Measurements from ENCODE around the gene ZP2.
A peak's percentile ranks its signal among the peaks of the same experiment; 100 is the strongest.

The ZP2 gene

GRCh38 chr16:21166561-21166961 is 44.8 kb downstream of the ZP2 start:
- TF ChIP-seq MAX (IDR thresholded peaks at IDR 0.05) (no peak), EP300 (IDR thresholded peaks at IDR 0.05; ENCODE audit: borderline replicate concordance) (no peak), REST (IDR thresholded peaks at IDR 0.05; ENCODE audit: low read depth) (peak; percentile 83), EGR1 (IDR thresholded peaks at IDR 0.05) (no peak)

GRCh38 chr16:21164521-21165168 is 46.7 kb downstream of the ZP2 start:
- TF ChIP-seq CREB1 (IDR thresholded peaks at IDR 0.05; ENCODE audit: low read depth) (no peak), TCF12 (IDR thresholded peaks at IDR 0.05; ENCODE audit: low read depth) (no peak), EGR1 (IDR thresholded peaks at IDR 0.05) (no peak), TEAD4 (IDR thresholded peaks at IDR 0.05) (no peak), TAF1 (IDR thresholded peaks at IDR 0.05; ENCODE audit: low read depth) (no peak), RAD21 (IDR thresholded peaks at IDR 0.05; ENCODE audit: low read depth) (no peak), EP300 (IDR thresholded peaks at IDR 0.05; ENCODE audit: borderline replicate concordance) (no peak), MAX (IDR thresholded peaks at IDR 0.05) (no peak), NFIC (IDR thresholded peaks at IDR 0.05) (no peak), ZBTB7A (IDR thresholded peaks at IDR 0.05; ENCODE audit: low read depth) (no peak), REST (IDR thresholded peaks at IDR 0.05; ENCODE audit: low read depth) (no peak), USF1 (IDR thresholded peaks at IDR 0.05) (no peak), FOXM1 (IDR thresholded peaks at IDR 0.05; ENCODE audit: borderline replicate concordance, low read depth) (no peak), CEBPB (IDR thresholded peaks at IDR 0.05) (no peak), YY1 (IDR thresholded peaks at IDR 0.05; ENCODE audit: low read depth) (no peak)

GRCh38 chr16:21163576-21163975 is 47.8 kb downstream of the ZP2 start:
- TF ChIP-seq ZBTB7A (IDR thresholded peaks at IDR 0.05; ENCODE audit: low read depth) (no peak), TEAD4 (IDR thresholded peaks at IDR 0.05) (no peak), RAD21 (IDR thresholded peaks at IDR 0.05; ENCODE audit: low read depth) (no peak), CEBPB (IDR thresholded peaks at IDR 0.05) (no peak), TCF12 (IDR thresholded peaks at IDR 0.05; ENCODE audit: low read depth) (no peak), EGR1 (IDR thresholded peaks at IDR 0.05) (no peak), USF1 (IDR thresholded peaks at IDR 0.05) (no peak), EP300 (IDR thresholded peaks at IDR 0.05; ENCODE audit: borderline replicate concordance) (no peak)

- no peak for TF ChIP-seq EP300 (IDR thresholded peaks at IDR 0.05; ENCODE audit: borderline replicate concordance)
- no peak for TF ChIP-seq EGR1 (IDR thresholded peaks at IDR 0.05)
- TF ChIP-seq RAD21 (IDR thresholded peaks at IDR 0.05; ENCODE audit: low read depth): no peak
- TF ChIP-seq FOXM1 (IDR thresholded peaks at IDR 0.05; ENCODE audit: borderline replicate concordance, low read depth): no peak
- no peak for TF ChIP-seq YY1 (IDR thresholded peaks at IDR 0.05; ENCODE audit: low read depth)
- TF ChIP-seq USF1 (IDR thresholded peaks at IDR 0.05): no peak
- TF ChIP-seq MAX (IDR thresholded peaks at IDR 0.05): no peak
- no peak for TF ChIP-seq REST (IDR thresholded peaks at IDR 0.05; ENCODE audit: low read depth)
- no peak for TF ChIP-seq ZBTB7A (IDR thresholded peaks at IDR 0.05; ENCODE audit: low read depth)
- TF ChIP-seq CREB1 (IDR thresholded peaks at IDR 0.05; ENCODE audit: low read depth): no peak
- no peak for TF ChIP-seq TCF12 (IDR thresholded peaks at IDR 0.05; ENCODE audit: low read depth)
- TF ChIP-seq CEBPB (IDR thresholded peaks at IDR 0.05): no peak
- no peak for TF ChIP-seq TAF1 (IDR thresholded peaks at IDR 0.05; ENCODE audit: low read depth)
- TF ChIP-seq NFIC (IDR thresholded peaks at IDR 0.05): no peak
- TF ChIP-seq TEAD4 (IDR thresholded peaks at IDR 0.05): no peak
These were observed 48.7 kb downstream of the ZP2 start for GRCh38 chr16:21162661-21163151.
